Measurements from ENCODE around the gene GNG7. TPM values are rescaled to one million over a fixed set of nuclear protein-coding genes. Genes with fewer than 3 reads are reported as not detected.

Gene GNG7
- polyA plus RNA-seq, 1 experiment: 0.57 TPM

DNA sequence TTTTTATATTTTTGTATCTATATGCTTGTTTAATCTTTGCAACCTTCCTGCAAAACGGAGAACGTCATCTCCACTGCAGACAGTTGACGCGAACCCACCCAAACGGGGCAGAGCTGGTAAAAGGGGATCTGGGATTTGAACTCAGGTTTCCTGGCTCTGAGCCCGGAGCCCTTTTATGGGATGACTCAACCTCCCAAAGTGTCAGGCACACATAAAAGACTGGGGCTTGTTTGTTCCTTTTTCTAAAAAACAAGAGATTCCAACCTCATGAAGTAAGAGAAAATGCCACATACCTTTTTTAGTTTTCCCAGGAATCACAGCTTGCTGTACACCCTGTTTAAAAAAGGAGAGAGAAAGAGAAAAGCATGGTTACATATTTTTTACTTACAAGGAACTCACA lies 147.6 kb downstream of the GNG7 start:
- TF ChIP-seq, protein P1, sequence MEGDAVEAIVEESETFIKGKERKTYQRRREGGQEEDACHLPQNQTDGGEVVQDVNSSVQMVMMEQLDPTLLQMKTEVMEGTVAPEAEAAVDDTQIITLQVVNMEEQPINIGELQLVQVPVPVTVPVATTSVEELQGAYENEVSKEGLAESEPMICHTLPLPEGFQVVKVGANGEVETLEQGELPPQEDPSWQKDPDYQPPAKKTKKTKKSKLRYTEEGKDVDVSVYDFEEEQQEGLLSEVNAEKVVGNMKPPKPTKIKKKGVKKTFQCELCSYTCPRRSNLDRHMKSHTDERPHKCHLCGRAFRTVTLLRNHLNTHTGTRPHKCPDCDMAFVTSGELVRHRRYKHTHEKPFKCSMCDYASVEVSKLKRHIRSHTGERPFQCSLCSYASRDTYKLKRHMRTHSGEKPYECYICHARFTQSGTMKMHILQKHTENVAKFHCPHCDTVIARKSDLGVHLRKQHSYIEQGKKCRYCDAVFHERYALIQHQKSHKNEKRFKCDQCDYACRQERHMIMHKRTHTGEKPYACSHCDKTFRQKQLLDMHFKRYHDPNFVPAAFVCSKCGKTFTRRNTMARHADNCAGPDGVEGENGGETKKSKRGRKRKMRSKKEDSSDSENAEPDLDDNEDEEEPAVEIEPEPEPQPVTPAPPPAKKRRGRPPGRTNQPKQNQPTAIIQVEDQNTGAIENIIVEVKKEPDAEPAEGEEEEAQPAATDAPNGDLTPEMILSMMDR (IDR thresholded peaks at IDR 0.05; ENCODE audit: low read depth, low read length): no peak
- POLR2A ChIA-PET: interaction anchor here (1.0 kb wide), 1 partner anchor 79 kb away, joined by 8 read pairs; the partner anchor contains the start of gene GADD45B
- Histone ChIP-seq H3K4me3 (ENCODE audit: low read depth, low read length) (no peak overlapping the region), H3K9me3 (ENCODE audit: control insufficient read depth, insufficient read depth, low read length) (no peaks in the 10 kb centered on the region; the same call in 1 of the 2 replicates), H3K27me3 (ENCODE audit: control insufficient read depth, insufficient read depth, low read length) (no peaks in the 10 kb centered on the region), H3K27ac (ENCODE audit: low read depth, low read length) (no peak overlapping the region)
- CTCF ChIA-PET: interaction anchor here (0.6 kb wide), 1 partner anchor 9 kb away, joined by 8 read pairs; no protein-coding TSS in a partner anchor
- DNase-seq (ENCODE audit: low read depth, low spot score): no peak

DNA sequence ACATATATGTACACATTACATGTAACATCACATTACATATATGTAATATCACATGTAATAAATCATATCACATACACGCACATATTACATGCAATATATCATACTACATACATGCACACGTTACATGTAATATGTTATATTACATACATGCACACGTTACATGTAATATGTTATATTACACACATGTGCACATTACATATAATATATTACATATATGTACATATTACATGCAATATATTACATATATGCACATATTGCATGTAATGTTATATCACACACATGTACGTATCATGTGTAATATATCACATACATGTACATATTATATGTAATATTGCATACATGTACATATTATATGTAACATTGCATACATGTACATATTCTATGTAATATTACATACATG lies 149.0 kb downstream of the GNG7 start:
- ChIA-PET POLR2A (interaction anchor here (1.0 kb wide), 1 partner anchor 78 kb away, joined by 3 read pairs; the partner anchor contains the start of gene GADD45B), CTCF (interaction anchor here (0.7 kb wide), 1 partner anchor 57 kb away, joined by 3 read pairs; no protein-coding TSS in a partner anchor)
- H3K27ac ChIP-seq (ENCODE audit: low read depth, low read length): no peak overlapping the region
- H3K4me3 ChIP-seq (ENCODE audit: low read depth, low read length): no peak overlapping the region
- peaks cover 9% of the 10 kb centered on the region for H3K9me3 ChIP-seq (ENCODE audit: control insufficient read depth, insufficient read depth, low read length)
- TF ChIP-seq, protein P1 (IDR thresholded peaks at IDR 0.05; ENCODE audit: low read depth, low read length): no peak
- H3K27me3 ChIP-seq (ENCODE audit: control insufficient read depth, insufficient read depth, low read length): no peaks in the 10 kb centered on the region
- no peak for DNase-seq (ENCODE audit: low read depth, low spot score)

DNA sequence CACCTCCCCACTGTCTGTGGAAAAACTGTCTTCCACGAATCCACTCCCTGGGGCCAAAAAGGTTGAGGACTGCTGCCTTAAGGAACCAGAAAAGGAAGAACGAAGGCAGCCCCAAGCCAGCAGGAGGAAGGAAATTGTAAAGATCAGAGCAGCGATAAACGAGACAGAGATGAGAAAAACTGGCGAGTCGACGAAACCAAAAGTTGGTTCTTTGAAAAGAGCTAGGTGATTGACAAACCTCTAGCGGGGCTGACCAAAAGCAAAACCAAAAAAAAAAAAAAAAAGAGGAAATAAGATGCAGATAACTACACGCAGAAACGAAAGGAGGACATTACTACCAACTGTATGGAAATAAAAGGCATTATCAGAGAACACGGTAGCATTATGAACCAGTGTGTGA lies 149.6 kb downstream of the GNG7 start:
- no peak overlapping the region for H3K27ac ChIP-seq (ENCODE audit: low read depth, low read length)
- ChIA-PET POLR2A (interaction anchor here (0.7 kb wide), 2 partner anchors 50 to 75 kb away, joined by 3 to 6 read pairs; no protein-coding TSS in a partner anchor), CTCF (interaction anchor here (0.6 to 0.7 kb wide), 3 partner anchors 58 to 74 kb away, joined by 3 to 5 read pairs (median 4); no protein-coding TSS in a partner anchor)
- TF ChIP-seq, protein P1 (IDR thresholded peaks at IDR 0.05; ENCODE audit: low read depth, low read length): no peak
- no peak overlapping the region for H3K4me3 ChIP-seq (ENCODE audit: low read depth, low read length)
- no peak for DNase-seq (ENCODE audit: low read depth, low spot score)
- H3K27me3 ChIP-seq (ENCODE audit: control insufficient read depth, insufficient read depth, low read length): no peaks in the 10 kb centered on the region
- H3K9me3 ChIP-seq (ENCODE audit: control insufficient read depth, insufficient read depth, low read length): peaks cover 9% of the 10 kb centered on the region

DNA sequence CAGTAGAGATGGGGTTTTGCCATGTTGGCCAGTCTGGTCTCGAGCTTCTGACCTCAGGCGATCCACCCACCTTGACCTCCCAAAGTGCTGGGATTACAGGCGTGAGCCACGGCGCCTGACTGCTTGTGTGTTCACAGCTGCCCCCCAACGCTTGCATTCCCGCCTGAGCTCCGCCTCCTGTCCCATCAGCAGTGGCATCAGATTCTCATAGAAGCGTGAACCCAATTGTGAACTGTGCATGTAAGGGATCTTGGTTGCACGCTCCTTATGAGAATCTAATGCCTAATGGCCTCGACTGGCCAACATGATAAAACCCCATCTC lies 150.7 kb downstream of the GNG7 start:
- Histone ChIP-seq H3K27me3 (ENCODE audit: control insufficient read depth, insufficient read depth, low read length) (no peaks in the 10 kb centered on the region), H3K27ac (ENCODE audit: low read depth, low read length) (no peak overlapping the region), H3K4me3 (ENCODE audit: low read depth, low read length) (no peak overlapping the region), H3K9me3 (ENCODE audit: control insufficient read depth, insufficient read depth, low read length) (peaks cover 9% of the 10 kb centered on the region)
- POLR2A ChIA-PET: no interaction called here
- TF ChIP-seq, protein P1 (IDR thresholded peaks at IDR 0.05; ENCODE audit: low read depth, low read length): no peak
- no peak for DNase-seq (ENCODE audit: low read depth, low spot score)
- CTCF ChIA-PET: no interaction called here

DNA sequence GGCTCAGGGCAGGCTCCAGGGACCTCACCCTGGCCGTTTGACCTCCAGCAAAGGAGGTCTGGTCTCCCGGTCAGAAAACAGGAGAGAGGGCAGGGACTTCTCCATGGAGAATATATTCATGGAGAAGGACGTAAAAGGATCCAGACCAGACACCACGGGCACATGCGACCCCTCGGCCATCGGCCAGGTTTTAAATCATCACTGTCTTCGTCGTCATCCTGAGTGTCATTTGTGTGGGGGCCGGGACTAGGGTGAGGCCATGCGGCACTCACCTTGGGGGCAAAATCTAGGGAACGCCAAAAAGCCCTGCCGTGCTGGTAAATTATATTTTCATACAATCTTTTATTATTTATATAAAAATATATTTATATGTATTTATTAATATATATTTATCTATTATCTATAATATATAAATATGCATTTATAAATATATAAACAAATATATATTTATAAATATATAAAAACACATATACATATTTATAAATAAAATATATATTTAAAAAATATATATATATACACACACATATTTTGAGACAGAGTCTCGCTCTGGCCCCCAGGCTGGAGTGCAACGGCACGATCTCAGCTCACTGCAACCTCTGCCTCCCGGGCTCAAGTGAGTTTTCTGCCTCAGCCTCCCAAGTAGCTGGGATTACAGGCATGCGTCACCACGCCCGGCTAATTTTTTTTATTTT lies 151.2 kb downstream of the GNG7 start:
- CTCF ChIA-PET: interaction anchor here (1.3 kb wide), 1 partner anchor 28 kb away, joined by 3 read pairs; no protein-coding TSS in a partner anchor
- Histone ChIP-seq H3K4me3 (ENCODE audit: low read depth, low read length) (no peak overlapping the region), H3K27ac (ENCODE audit: low read depth, low read length) (no peak overlapping the region), H3K27me3 (ENCODE audit: control insufficient read depth, insufficient read depth, low read length) (no peaks in the 10 kb centered on the region), H3K9me3 (ENCODE audit: control insufficient read depth, insufficient read depth, low read length) (peaks cover 9% of the 10 kb centered on the region)
- no peak for DNase-seq (ENCODE audit: low read depth, low spot score)
- POLR2A ChIA-PET: interaction anchor here (1.0 kb wide), 1 partner anchor 74 kb away, joined by 3 read pairs; no protein-coding TSS in a partner anchor
- TF ChIP-seq, protein P1 (IDR thresholded peaks at IDR 0.05; ENCODE audit: low read depth, low read length): no peak
